ENCODE results near the gene TSLP. TPM values are rescaled to one million over a fixed set of nuclear protein-coding genes. Genes with fewer than 3 reads are reported as not detected.

Gene TSLP
- total and polyA plus RNA-seq, 2 of the 8 experiments (the other 6 are each of a cell fraction or from before 2014, with no cell fraction given): 0.39 to 1.9 TPM

- TF ChIP-seq CHD7 (IDR thresholded peaks at IDR 0.05; ENCODE audit: insufficient replicate concordance, low read length): peak; percentile 89
- TF ChIP-seq RNF2 (IDR thresholded peaks at IDR 0.05; ENCODE audit: borderline replicate concordance, low read depth, low read length, missing control alignments, poor library complexity, severe bottlenecking): no peak
- TF ChIP-seq KDM5A (IDR thresholded peaks at IDR 0.05; ENCODE audit: low read length): peak; percentile 68
- peak; percentile 76 for TF ChIP-seq TAF7 (optimal IDR thresholded peaks at IDR 0.05; ENCODE audit: borderline replicate concordance, low read depth, low read length)
- peak; percentile 87; the same call in 1 of the 2 replicates for TF ChIP-seq SP4 (IDR thresholded peaks at IDR 0.05; ENCODE audit: low read length)
- no peak for TF ChIP-seq EZH2 (IDR thresholded peaks at IDR 0.05; ENCODE audit: low read depth, low read length, severe bottlenecking)
- no peak for TF ChIP-seq CEBPB (IDR thresholded peaks at IDR 0.05; ENCODE audit: low read depth, low read length)
- peak; percentile 100 for TF ChIP-seq E2F6 (IDR thresholded peaks at IDR 0.05)
- TF ChIP-seq FOSL1 (IDR thresholded peaks at IDR 0.05; ENCODE audit: insufficient read depth, low read depth, low read length): no peak
These were observed 20.7 kb downstream of the TSLP start, which contains the start of gene WDR36 (continued) for GRCh38 chr5:111092062-111092853.
